Measurements from ENCODE around the gene ZNF268.

Gene ZNF268

GRCh38 chr12:133181238-133181959, at the start of gene ZNF268:
ZNF268 (plus strand) TSS chr12:133181495; CDS start chr12:133181998, 503 bp downstream.
- in situ Hi-C loops (cut with MboI; ENCODE audit: low sequenced_read_pairs), result no loop called here

DNA sequence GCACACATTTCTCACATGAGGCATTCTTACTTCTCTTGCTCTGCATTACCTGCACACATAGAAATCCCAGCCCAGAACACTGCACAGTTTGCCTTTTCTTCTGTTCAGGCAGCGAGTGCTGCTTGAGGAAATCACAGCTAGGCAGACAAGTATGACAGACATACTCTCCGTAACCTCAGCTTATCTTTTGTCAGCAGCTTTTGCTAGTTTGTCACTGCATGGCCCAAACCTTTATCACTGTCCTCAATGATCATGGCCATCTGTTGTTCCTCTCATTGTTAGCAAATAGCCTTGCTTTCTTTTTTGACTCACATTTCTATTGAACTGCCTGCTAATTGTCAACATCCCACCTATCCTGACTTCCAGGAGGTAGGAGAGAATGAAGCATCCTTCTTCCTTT, 45.5 kb upstream of the ZNF268 start:
- in situ Hi-C loops (cut with MboI; ENCODE audit: low sequenced_read_pairs), result no loop called here

DNA sequence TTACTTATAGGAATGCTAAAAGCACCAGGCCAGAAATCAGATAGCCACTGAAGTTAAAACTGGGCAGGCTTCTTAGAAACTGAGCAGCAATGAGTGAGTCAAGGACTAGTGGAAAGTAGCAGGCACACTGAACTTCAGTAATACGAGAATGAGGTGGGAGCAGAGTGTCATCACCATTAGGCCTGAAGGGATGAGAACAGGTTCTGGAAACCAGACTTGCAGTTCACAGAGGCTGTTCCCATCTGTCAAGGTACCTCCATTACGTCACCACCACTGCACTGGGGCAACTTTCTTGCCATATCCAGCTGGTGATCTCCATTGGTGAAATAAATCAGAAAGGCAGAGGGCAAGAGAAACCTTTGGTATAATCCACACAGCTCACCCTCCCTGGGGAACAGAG, 35.3 kb upstream of the ZNF268 start:
- in situ Hi-C loops (cut with MboI; ENCODE audit: low sequenced_read_pairs), result no loop called here

GRCh38 chr12:133156125-133156690, 25.1 kb upstream of the ZNF268 start:
- in situ Hi-C loops (cut with MboI; ENCODE audit: low sequenced_read_pairs), result no loop called here

DNA sequence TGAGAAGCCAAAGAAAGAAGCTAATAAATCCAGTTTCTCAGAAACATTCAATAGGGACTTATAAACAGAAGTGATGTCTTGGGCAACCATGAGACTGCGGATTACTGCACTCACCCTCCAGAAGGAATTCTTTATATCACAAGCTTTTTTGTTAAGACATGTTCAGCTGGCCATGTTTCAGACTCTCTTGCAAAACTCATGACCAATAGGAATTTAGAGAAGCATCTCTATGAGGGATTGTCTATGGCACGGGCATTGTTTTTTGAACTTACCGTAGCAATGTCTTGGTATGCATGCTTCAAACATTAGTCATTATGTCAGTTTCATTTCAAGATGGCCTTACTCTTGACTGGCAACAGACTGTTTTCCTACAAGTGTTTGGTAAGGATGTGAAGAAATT, 15.5 kb upstream of the ZNF268 start:
- in situ Hi-C loops (cut with MboI; ENCODE audit: low sequenced_read_pairs), result no loop called here

DNA sequence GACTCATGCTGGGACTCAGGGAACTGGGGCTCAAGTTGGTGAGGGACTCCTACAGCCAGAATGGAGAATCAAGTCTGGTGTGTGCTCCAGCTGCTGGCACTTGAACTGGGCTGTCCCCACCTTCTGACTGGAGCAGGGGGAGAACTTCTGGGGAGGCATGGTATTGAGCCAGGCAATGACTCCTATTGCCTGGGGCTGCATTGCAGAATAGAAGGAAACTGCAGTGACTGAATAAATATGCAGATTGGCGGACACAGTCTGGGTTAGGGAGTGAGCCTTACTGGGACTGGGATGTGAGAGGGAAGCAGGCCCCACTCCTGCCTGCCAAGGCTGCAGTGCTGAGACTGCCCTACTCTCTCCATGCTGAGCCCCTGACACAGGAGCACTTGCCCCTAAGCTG, 8.8 kb upstream of the ZNF268 start:
- in situ Hi-C loops (cut with MboI; ENCODE audit: low sequenced_read_pairs), result no loop called here

- in situ Hi-C loops (cut with MboI; ENCODE audit: low sequenced_read_pairs), result no loop called here
Observed at GRCh38 chr12:133174901-133175300, 6.4 kb upstream of the ZNF268 start.

- in situ Hi-C loops (cut with MboI; ENCODE audit: low sequenced_read_pairs), result no loop called here
Observed at GRCh38 chr12:133180669-133181068, 626 bp upstream of the ZNF268 start.

GRCh38 chr12:133190176-133190575, 8.9 kb downstream of the ZNF268 start:
- in situ Hi-C loops (cut with MboI; ENCODE audit: low sequenced_read_pairs), result no loop called here

- in situ Hi-C loops (cut with MboI; ENCODE audit: low sequenced_read_pairs), result no loop called here
Observed at GRCh38 chr12:133192847-133193246, 11.6 kb downstream of the ZNF268 start.

DNA sequence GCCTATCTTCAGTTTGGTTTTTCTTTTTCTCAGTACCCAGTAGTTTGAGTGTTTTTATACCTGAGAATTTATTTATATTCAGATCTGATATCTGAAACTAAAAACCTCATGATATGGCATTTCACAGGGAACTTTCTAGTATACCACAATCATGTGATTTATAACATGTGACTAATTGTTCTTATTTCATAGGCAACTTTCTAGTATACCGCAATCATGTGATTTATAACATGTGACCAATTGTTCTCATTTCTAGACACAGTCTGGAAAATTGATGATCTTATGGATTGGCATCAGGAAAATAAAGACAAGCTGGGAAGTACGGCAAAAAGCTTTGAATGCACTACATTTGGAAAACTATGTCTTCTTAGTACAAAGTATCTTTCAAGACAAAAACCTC, 20.6 kb downstream of the ZNF268 start:
- in situ Hi-C loops (cut with MboI; ENCODE audit: low sequenced_read_pairs), result no loop called here

DNA sequence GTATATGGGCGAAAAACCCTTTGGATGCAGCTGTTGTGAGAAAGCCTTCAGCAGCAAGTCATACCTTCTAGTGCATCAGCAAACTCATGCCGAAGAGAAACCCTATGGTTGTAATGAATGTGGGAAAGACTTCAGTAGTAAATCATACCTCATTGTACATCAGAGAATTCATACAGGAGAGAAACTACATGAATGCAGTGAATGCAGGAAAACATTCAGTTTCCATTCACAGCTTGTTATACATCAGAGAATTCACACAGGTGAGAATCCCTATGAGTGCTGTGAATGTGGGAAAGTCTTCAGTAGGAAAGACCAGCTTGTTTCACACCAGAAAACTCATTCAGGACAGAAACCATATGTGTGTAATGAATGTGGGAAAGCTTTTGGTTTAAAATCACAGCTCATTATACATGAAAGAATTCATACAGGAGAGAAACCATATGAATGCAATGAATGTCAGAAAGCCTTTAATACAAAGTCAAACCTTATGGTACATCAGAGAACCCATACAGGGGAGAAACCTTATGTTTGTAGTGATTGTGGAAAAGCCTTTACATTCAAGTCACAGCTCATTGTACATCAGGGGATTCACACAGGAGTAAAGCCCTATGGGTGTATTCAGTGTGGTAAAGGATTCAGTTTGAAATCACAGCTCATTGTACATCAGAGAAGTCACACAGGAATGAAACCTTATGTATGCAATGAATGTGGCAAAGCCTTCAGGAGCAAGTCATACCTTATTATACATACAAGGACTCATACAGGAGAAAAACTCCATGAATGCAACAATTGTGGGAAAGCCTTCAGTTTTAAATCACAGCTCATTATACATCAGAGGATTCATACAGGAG, 21.4 kb downstream of the ZNF268 start:
- in situ Hi-C loops (cut with MboI; ENCODE audit: low sequenced_read_pairs), result no loop called here

DNA sequence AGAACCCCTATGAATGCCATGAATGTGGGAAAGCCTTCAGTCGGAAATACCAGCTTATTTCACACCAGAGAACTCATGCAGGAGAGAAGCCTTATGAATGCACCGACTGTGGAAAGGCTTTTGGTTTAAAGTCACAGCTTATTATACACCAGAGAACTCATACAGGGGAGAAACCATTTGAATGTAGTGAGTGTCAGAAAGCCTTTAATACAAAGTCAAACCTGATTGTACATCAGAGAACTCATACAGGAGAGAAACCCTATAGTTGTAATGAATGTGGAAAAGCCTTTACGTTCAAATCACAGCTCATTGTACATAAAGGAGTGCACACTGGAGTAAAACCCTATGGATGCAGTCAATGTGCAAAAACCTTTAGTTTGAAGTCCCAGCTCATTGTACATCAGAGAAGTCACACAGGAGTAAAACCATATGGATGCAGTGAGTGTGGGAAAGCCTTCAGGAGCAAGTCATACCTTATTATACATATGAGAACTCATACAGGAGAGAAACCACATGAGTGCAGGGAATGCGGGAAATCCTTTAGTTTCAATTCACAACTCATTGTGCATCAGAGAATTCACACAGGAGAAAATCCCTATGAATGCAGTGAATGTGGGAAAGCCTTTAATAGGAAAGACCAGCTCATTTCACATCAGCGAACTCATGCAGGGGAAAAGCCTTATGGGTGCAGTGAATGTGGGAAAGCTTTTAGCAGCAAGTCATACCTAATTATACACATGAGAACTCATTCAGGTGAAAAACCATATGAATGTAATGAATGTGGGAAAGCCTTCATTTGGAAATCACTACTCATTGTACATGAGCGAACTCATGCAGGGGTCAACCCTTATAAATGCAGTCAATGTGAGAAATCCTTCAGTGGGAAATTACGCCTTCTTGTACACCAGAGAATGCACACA, 22.3 kb downstream of the ZNF268 start:
- in situ Hi-C loops (cut with MboI; ENCODE audit: low sequenced_read_pairs), result no loop called here

GRCh38 chr12:133204264-133204603, 22.9 kb downstream of the ZNF268 start:
- in situ Hi-C loops (cut with MboI; ENCODE audit: low sequenced_read_pairs), result no loop called here

- in situ Hi-C loops (cut with MboI; ENCODE audit: low sequenced_read_pairs), result no loop called here
Observed at GRCh38 chr12:133206390-133206789, 25.1 kb downstream of the ZNF268 start.

GRCh38 chr12:133215724-133216123, 34.4 kb downstream of the ZNF268 start:
- in situ Hi-C loops (cut with MboI; ENCODE audit: low sequenced_read_pairs), result no loop called here

GRCh38 chr12:133217219-133217618, 35.9 kb downstream of the ZNF268 start:
- in situ Hi-C loops (cut with MboI; ENCODE audit: low sequenced_read_pairs), result no loop called here

DNA sequence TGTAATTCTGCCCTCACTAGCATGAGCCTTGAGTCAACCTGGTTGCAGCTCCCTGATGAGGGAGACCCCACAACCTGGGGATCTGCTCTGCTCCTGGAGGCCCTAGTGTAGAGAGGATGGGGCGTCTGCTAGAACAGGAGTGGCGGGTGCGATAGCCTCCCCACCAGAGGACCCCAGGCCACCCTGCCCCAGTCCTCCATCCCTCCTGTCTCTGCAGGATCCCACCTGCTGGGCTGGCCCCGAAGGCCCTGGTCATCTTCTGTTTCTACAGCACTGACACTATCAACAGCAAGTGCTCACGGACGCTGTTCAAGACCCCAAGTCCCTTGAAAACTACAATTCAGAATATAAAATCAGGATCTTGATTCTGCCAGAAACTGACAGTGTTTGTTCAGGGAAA, 39.2 kb downstream of the ZNF268 start:
- in situ Hi-C loops (cut with MboI; ENCODE audit: low sequenced_read_pairs), result no loop called here

DNA sequence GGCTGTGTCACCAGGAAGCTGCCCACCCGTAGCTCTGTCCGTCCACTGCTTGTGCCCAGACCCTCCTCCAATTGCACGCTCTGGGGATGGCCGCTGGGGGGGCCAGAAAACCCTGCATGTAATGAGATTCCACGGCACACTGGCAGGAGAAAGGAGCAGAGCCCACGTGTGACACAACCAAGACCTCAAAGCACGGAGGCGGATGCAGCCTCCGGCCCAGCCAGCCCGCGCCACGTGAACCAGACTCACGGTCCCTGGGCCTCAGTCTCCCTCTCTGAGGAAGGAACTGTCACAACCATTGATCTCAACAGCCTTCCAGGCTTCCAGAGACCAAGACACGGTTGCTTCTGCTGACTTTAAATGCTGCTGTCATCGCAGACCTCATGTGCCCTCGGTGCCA, 39.9 kb downstream of the ZNF268 start:
- in situ Hi-C loops (cut with MboI; ENCODE audit: low sequenced_read_pairs), result no loop called here

DNA sequence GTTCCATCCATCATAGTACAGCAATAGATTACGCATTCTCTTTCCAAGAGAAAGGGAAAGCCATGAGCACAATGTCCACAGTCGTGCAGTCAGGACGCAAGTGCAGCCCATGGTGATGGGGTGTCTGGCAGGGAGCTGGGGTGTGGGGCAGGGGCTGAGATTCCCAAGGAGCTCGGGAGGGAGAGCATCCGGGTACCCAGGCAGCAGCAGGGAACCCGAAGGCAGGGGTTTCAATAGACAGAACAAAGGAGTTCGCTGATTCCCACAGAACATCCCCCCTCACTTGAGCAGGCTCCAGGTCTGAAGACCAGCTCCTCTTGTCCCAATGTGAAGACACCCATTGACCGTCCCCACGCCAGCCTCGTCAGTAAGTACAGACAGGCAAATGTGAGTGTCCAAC, 40.9 kb downstream of the ZNF268 start:
- in situ Hi-C loops (cut with MboI; ENCODE audit: low sequenced_read_pairs), result no loop called here

GRCh38 chr12:133225527-133225926, 44.2 kb downstream of the ZNF268 start:
- in situ Hi-C loops (cut with MboI; ENCODE audit: low sequenced_read_pairs), result no loop called here

Data from hTERT RPE-1 (cell line).